GM13976 (cell line): ENCODE measurements around the gene UBALD2.
"Not testable (repeated sequence)": the region's sequence is repeated elsewhere in the genome, so short reads cannot be mapped to it uniquely, and the experiment has no call there.

Source experiments
- DNase-seq: peaks from one replicate; pipeline ENCODE4 v3.0.0; 2012; ENCODE audit warnings: low spot score
- in situ Hi-C: fragments of 300-500 bp; cut with MboI; formaldehyde crosslinking; loops from one replicate; pipeline ENCODE4 v1.12.0; 2022; ENCODE audit warnings: low sequenced_read_pairs, mixed read lengths, inconsistent platforms; ENCODE audit not compliant: unreplicated experiment
- TF ChIP-seq, protein P1 (sequence below): IDR thresholded peaks from 2 replicates; pipeline ENCODE4 v1.5.1; 2012; ENCODE audit warnings: borderline replicate concordance, mild to moderate bottlenecking; ENCODE audit not compliant: insufficient read depth; ENCODE audit errors: extremely low read depth, missing control alignments, control extremely low read depth

The UBALD2 gene

DNA sequence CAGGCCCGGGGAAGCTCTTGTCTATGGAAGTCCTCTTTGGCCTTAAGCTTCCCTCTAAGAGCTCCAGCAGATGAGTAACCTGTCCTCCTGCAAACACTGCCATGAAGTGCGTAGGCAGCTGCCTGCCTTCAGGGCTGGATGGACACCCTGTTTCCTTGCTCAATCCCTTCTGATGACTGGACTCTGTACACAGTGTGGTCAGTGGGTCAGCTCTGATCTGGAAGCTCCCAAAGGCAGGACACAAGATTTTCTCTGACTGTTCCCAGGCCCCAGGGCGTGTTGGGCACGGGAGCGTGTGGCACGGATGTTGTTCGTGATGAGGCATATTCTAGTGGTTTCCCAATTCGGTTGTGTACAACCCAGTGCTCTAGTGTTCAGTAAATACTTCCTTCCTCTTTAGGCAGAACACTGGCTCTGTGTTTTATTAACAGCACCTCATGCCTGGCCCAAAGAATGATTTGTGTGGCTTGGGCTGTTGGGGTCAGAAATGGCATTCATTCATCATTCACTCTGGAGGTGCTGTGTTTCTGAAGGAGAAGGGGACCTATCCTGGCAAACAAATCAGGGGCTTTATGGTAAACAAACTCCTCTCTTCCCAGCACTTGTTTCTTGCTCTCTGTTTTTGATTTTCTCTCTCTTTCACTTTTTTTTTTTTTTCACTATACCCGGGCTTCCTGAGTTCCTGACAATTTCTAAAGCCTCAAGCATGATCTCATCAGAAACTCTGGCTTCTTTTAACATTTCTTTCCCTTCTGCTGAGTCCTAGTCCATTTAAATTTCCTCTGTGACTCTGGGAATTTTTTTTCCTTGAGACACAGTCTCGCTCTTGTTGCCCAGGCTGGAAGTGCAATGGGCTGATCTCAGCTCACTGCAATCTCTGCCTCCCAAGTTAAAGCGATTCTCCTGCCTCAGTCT is 12.9 kb upstream of the UBALD2 start:
- TF ChIP-seq, protein P1, sequence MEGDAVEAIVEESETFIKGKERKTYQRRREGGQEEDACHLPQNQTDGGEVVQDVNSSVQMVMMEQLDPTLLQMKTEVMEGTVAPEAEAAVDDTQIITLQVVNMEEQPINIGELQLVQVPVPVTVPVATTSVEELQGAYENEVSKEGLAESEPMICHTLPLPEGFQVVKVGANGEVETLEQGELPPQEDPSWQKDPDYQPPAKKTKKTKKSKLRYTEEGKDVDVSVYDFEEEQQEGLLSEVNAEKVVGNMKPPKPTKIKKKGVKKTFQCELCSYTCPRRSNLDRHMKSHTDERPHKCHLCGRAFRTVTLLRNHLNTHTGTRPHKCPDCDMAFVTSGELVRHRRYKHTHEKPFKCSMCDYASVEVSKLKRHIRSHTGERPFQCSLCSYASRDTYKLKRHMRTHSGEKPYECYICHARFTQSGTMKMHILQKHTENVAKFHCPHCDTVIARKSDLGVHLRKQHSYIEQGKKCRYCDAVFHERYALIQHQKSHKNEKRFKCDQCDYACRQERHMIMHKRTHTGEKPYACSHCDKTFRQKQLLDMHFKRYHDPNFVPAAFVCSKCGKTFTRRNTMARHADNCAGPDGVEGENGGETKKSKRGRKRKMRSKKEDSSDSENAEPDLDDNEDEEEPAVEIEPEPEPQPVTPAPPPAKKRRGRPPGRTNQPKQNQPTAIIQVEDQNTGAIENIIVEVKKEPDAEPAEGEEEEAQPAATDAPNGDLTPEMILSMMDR, result no peak
- DNase-seq, result peak; percentile 33
- in situ Hi-C loops, result no loop called here

DNA sequence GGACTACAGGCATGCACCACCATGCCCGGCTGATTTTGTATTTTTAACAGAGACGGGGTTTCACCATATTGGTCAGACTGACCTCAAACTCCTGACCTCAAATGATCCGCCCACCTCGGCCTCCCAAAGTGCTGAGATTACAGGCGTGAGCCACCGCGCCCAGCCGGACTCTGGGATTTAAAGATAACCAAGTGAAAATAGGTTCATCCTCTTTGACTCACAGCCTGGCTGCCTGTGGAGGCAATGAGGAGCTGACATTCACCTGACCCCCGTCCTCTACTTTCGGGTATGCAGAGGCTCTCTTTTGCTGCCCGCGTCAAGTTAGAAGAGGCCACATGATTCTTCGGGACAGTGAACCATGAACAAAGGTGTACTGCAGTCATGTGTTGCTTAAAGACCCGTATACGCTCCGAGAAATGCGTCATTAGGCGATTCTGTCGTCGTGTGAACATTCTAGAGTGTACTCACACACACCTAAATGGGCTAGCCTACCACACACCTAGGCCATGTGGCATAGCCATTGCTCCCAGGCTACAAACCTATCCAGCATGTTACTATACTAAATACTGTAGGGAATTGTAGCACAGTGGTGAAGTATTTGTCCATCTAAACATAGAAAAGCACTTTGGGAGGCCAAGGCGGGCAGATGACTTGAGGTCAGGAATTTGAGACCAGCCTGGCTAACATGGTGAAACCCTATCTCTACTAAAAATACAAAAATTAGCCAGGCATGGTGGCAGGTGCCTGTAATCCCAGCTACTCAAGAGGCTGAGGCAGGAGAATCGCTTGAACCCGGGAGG is 12.0 kb upstream of the UBALD2 start:
- in situ Hi-C loops, DNase-seq: not testable (repeated sequence)

DNA sequence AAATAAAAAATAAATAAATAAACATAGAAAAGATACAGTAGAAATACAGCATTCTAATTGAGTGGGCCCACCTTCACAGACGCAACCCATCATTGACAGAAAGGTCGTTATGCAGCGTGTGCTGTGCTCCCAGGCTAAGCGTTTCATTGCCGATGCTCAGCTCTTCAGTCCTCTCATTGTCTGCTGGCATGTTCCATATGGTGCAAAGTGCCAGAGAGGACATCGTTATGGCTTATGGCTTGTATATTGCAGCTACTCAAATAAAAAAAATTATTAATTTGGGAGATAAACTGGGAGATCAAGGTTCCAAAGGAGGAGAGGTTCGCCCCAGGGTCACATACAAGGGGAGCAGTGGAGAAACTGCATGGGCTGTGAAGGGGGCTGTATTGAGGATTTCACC is 11.3 kb upstream of the UBALD2 start:
- TF ChIP-seq, protein P1, result no peak
- in situ Hi-C loops, result no loop called here

GRCh38 chr17:76254275-76254674 is 10.9 kb upstream of the UBALD2 start:
- in situ Hi-C loops, result no loop called here
- TF ChIP-seq, protein P1, result no peak
- no peak for DNase-seq

More for the DNA sequence above, 11.3 kb upstream of the UBALD2 start:
- DNase-seq, result no peak

DNA sequence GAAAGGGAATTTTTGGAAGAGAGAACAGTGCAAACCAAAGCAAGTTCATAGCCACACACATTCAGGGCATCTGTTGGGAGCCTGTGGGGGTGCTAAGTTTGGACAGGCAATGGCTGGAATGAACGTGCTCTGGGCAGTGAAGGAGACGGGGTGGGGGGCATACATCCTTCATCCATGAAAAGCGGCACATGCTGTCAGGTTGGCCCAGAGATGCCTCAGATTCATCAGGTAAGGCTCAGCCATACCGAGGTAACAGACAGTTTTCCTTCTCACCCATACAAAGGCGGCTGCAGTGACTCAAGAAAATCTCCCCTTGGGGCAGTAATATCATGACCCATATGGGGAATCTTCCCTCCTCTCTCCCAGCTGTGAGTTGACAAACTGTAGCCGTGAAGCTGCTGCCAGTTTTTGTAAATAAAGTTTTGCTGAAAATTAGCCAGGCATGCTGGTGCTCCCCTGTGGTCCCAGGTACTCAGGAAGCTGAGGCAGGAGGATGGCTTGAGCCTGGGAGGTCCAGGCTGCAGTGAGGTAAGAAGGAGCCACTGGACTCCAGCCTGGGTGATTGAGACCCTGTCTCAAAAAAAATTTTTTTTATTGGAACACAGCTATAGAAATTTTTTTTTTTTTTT is 9.2 kb upstream of the UBALD2 start:
- TF ChIP-seq, protein P1, result no peak
- in situ Hi-C loops, result no loop called here
- no peak for DNase-seq

- in situ Hi-C loops, DNase-seq: not testable (repeated sequence)
Measured at GRCh38 chr17:76256430-76257050, 8.6 kb upstream of the UBALD2 start.

DNA sequence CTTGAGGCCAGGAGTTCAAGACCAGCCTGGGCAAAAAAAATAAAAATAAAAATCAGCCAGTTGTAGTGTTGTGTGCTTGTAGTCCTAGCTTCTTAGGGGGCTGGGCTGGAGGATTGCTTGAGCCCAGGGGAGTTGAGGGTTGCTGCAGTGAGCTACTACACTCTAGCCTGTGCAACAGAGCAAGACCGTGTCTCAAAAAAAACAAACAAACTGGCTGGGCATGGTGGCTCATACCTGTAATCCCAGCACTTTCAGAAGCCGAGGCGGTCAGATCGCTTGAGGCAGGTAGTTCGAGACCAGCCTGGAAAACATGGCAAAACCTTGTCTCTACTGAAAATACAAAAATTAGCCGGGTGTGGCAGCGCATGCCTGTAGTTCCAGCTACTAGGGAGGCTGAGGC is 4.9 kb upstream of the UBALD2 start:
- no peak for DNase-seq
- in situ Hi-C loops, result no loop called here

More for the DNA sequence above, 4.9 kb upstream of the UBALD2 start:
- TF ChIP-seq, protein P1, result no peak
